ENCODE data around the gene CBY2.

Gene CBY2

GRCh38 chr13:45670189-45670885, 31.8 kb upstream of the CBY2 start:
- DNase-seq (ENCODE audit: low spot score): no peak
- TF ChIP-seq CTCF (IDR thresholded peaks at IDR 0.05; ENCODE audit: extremely low read depth, insufficient read depth, missing control alignments): no peak
- in situ Hi-C loops (cut with MboI; ENCODE audit: low pct_unique_long_range_greater_than_20kb, low sequenced_read_pairs, unreplicated experiment): no loop called here

GRCh38 chr13:45674908-45675307, 27.2 kb upstream of the CBY2 start:
- TF ChIP-seq CTCF (IDR thresholded peaks at IDR 0.05; ENCODE audit: extremely low read depth, insufficient read depth, missing control alignments): no peak
- DNase-seq (ENCODE audit: low spot score): no peak
- in situ Hi-C loops (cut with MboI; ENCODE audit: low pct_unique_long_range_greater_than_20kb, low sequenced_read_pairs, unreplicated experiment): no loop called here

GRCh38 chr13:45678282-45678681, 23.8 kb upstream of the CBY2 start:
- TF ChIP-seq CTCF (IDR thresholded peaks at IDR 0.05; ENCODE audit: extremely low read depth, insufficient read depth, missing control alignments): no peak
- in situ Hi-C loops (cut with MboI; ENCODE audit: low pct_unique_long_range_greater_than_20kb, low sequenced_read_pairs, unreplicated experiment): no loop called here
- no peak for DNase-seq (ENCODE audit: low spot score)

GRCh38 chr13:45681113-45681512, 21.0 kb upstream of the CBY2 start:
- DNase-seq (ENCODE audit: low spot score): no peak
- no peak for TF ChIP-seq CTCF (IDR thresholded peaks at IDR 0.05; ENCODE audit: extremely low read depth, insufficient read depth, missing control alignments)
- in situ Hi-C loops (cut with MboI; ENCODE audit: low pct_unique_long_range_greater_than_20kb, low sequenced_read_pairs, unreplicated experiment): no loop called here

DNA sequence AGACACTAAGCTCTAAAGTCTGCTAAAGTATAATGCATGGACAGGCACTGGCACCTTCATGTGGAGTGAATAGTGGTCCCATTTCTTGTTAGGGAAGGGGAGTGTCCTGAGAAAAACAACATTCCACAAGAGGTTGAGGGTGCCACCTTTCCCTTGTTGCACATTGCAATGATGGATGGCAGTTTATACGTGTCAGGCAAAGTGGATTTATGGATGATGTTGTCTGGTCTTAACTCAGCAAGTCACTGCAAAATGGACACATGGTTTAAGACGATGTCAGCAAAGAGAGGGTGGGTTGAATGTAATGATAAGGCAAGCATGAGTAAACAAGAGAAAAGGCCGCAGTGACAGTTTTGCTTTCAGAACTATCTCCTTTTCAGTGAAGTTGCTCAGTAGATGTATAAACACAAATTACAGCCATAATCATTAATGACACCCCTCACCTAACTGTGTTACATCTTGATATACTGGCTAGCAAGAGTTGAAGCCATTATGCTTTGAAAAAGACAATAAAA, 19.6 kb upstream of the CBY2 start:
- in situ Hi-C loops (cut with MboI; ENCODE audit: low pct_unique_long_range_greater_than_20kb, low sequenced_read_pairs, unreplicated experiment): no loop called here
- DNase-seq (ENCODE audit: low spot score): no peak
- TF ChIP-seq CTCF (IDR thresholded peaks at IDR 0.05; ENCODE audit: extremely low read depth, insufficient read depth, missing control alignments): no peak

- peak; percentile 27 for TF ChIP-seq CTCF (IDR thresholded peaks at IDR 0.05; ENCODE audit: extremely low read depth, insufficient read depth, missing control alignments)
- DNase-seq (ENCODE audit: low spot score): no peak
- in situ Hi-C loops (cut with MboI; ENCODE audit: low pct_unique_long_range_greater_than_20kb, low sequenced_read_pairs, unreplicated experiment): no loop called here
These were observed 18.4 kb upstream of the CBY2 start for GRCh38 chr13:45683701-45684100.
